Measurements from ENCODE around the gene FAM107B.

Gene FAM107B

GRCh38 chr10:14534152-14534551 lies 240.5 kb downstream of the FAM107B start:
- Mint-ChIP-seq H3K27ac (peak overlapping the region; percentile 62), H3K36me3 (ENCODE audit: low read depth) (peaks cover 6% of the 10 kb centered on the region), H3K4me3 (no peak overlapping the region), H3K4me1 (peaks cover 33% of the 10 kb centered on the region), H3K27me3 (ENCODE audit: low read depth, poor library complexity) (no peaks in the 10 kb centered on the region), H3K9me3 (no peaks in the 10 kb centered on the region)
- no peak for TF ChIP-seq CTCF (IDR thresholded peaks at IDR 0.05)
- DNase-seq = no peak

GRCh38 chr10:14533295-14533694 lies 241.4 kb downstream of the FAM107B start:
- H3K9me3 Mint-ChIP-seq = no peaks in the 10 kb centered on the region
- peaks cover 33% of the 10 kb centered on the region for H3K4me1 Mint-ChIP-seq
- H3K4me3 Mint-ChIP-seq = no peak overlapping the region
- no peak for DNase-seq
- peak overlapping the region; percentile 43 for H3K27ac Mint-ChIP-seq
- TF ChIP-seq CTCF (IDR thresholded peaks at IDR 0.05) = no peak
- H3K27me3 Mint-ChIP-seq (ENCODE audit: low read depth, poor library complexity) = no peaks in the 10 kb centered on the region
- peaks cover 9% of the 10 kb centered on the region for H3K36me3 Mint-ChIP-seq (ENCODE audit: low read depth)

- Mint-ChIP-seq H3K9me3 (no peaks in the 10 kb centered on the region), H3K4me3 (no peak overlapping the region), H3K36me3 (ENCODE audit: low read depth) (peaks cover 10% of the 10 kb centered on the region), H3K27ac (peak overlapping the region; percentile 81), H3K4me1 (peaks cover 33% of the 10 kb centered on the region), H3K27me3 (ENCODE audit: low read depth, poor library complexity) (no peaks in the 10 kb centered on the region)
- no peak for DNase-seq
- no peak for TF ChIP-seq CTCF (IDR thresholded peaks at IDR 0.05)
These were observed 242.0 kb downstream of the FAM107B start for GRCh38 chr10:14532473-14533251.

- TF ChIP-seq CTCF (IDR thresholded peaks at IDR 0.05) = no peak
- no peak overlapping the region for H3K4me3 Mint-ChIP-seq
- H3K36me3 Mint-ChIP-seq (ENCODE audit: low read depth) = peaks cover 17% of the 10 kb centered on the region
These were observed 242.7 kb downstream of the FAM107B start for GRCh38 chr10:14531974-14532373.

GRCh38 chr10:14530465-14530864 lies 244.2 kb downstream of the FAM107B start:
- no peak for DNase-seq
- no peak overlapping the region for H3K4me3 Mint-ChIP-seq
- H3K9me3 Mint-ChIP-seq = no peaks in the 10 kb centered on the region
- H3K27me3 Mint-ChIP-seq (ENCODE audit: low read depth, poor library complexity) = no peaks in the 10 kb centered on the region
- peaks cover 33% of the 10 kb centered on the region for H3K4me1 Mint-ChIP-seq
- peaks cover 25% of the 10 kb centered on the region for H3K36me3 Mint-ChIP-seq (ENCODE audit: low read depth)
- no peak overlapping the region for H3K27ac Mint-ChIP-seq
- no peak for TF ChIP-seq CTCF (IDR thresholded peaks at IDR 0.05)

More at GRCh38 chr10:14531974-14532373, 242.7 kb downstream of the FAM107B start:
- H3K27ac Mint-ChIP-seq = peak overlapping the region; percentile 55
- peaks cover 33% of the 10 kb centered on the region for H3K4me1 Mint-ChIP-seq
- no peaks in the 10 kb centered on the region for H3K27me3 Mint-ChIP-seq (ENCODE audit: low read depth, poor library complexity)
- no peaks in the 10 kb centered on the region for H3K9me3 Mint-ChIP-seq
- DNase-seq = no peak

GRCh38 chr10:14529351-14529750 lies 245.3 kb downstream of the FAM107B start:
- TF ChIP-seq CTCF (IDR thresholded peaks at IDR 0.05) = no peak

More at GRCh38 chr10:14529351-14529750, 245.3 kb downstream of the FAM107B start:
- Mint-ChIP-seq H3K36me3 (ENCODE audit: low read depth) (peaks cover 25% of the 10 kb centered on the region), H3K27ac (no peak overlapping the region), H3K4me3 (no peak overlapping the region), H3K27me3 (ENCODE audit: low read depth, poor library complexity) (no peaks in the 10 kb centered on the region), H3K4me1 (peaks cover 28% of the 10 kb centered on the region), H3K9me3 (no peaks in the 10 kb centered on the region)
- DNase-seq = no peak
